GM23338 (cell line): Measurements from ENCODE around the gene PRKAG1. TPM values are rescaled to one million over a fixed set of nuclear protein-coding genes. Genes with fewer than 3 reads are reported as not detected.

ENCODE experiments used
- ATAC-seq: fragments of 200-7000 bp; cut with Tn5 transposase; 3 replicates; pipeline ENCODE4 v1.9.1; 2020
- DNase-seq: peaks from one replicate; pipeline ENCODE4 v3.0.0-alpha.2; 2015; ENCODE audit warnings: low spot score
- H2AFZ ChIP-seq: fragments of 200-600 bp; sonication (generic); 2 replicates; pipeline ENCODE4 v1.8.0; 2016; ENCODE audit warnings: antibody characterized with exemption, mild to moderate bottlenecking, moderate library complexity
- H3F3A ChIP-seq: fragments of 200-600 bp; sonication (generic); replicated peaks from 2 replicates; pipeline ENCODE4 v1.8.0; 2017; ENCODE audit warnings: antibody characterized with exemption, mixed run types, low read depth
- H3K27ac ChIP-seq: fragments of 200-600 bp; sonication (generic); 2 replicates; pipeline ENCODE4 v1.6.1; 2016; ENCODE audit warnings: low read depth
- H3K27me3 ChIP-seq: fragments of 200-600 bp; sonication (generic); 2 replicates; pipeline ENCODE4 v1.8.0; 2016; ENCODE audit warnings: mild to moderate bottlenecking, mixed run types, moderate library complexity; ENCODE audit not compliant: insufficient read depth
- H3K36me3 ChIP-seq: fragments of 200-600 bp; sonication (generic); 2 replicates; pipeline ENCODE4 v1.8.0; 2016; ENCODE audit warnings: mild to moderate bottlenecking; ENCODE audit not compliant: insufficient read depth
- H3K4me1 ChIP-seq: fragments of 200-600 bp; sonication (generic); 2 replicates; pipeline ENCODE4 v1.8.0; 2016; ENCODE audit warnings: mild to moderate bottlenecking, moderate library complexity; ENCODE audit not compliant: insufficient read depth
- H3K4me2 ChIP-seq: fragments of 200-600 bp; sonication (generic); 2 replicates; pipeline ENCODE4 v1.7.1; 2017; ENCODE audit warnings: mixed run types
- H3K4me3 ChIP-seq: fragments of 200-600 bp; sonication (generic); 2 replicates; pipeline ENCODE4 v1.6.1; 2016; ENCODE audit warnings: mixed run types
- H3K79me2 ChIP-seq: fragments of 200-600 bp; sonication (generic); replicated peaks from 2 replicates; pipeline ENCODE4 v1.8.0; 2017; ENCODE audit warnings: mild to moderate bottlenecking; ENCODE audit not compliant: insufficient read depth
- H3K9me2 ChIP-seq: fragments of 200-600 bp; sonication (generic); 2 replicates; pipeline ENCODE4 v1.8.0; 2017; ENCODE audit not compliant: insufficient read depth
- H4K20me1 ChIP-seq: fragments of 200-600 bp; sonication (generic); replicated peaks from 2 replicates; pipeline ENCODE4 v1.8.0; 2017; ENCODE audit warnings: mild to moderate bottlenecking; ENCODE audit not compliant: insufficient read depth
- H3K27ac Mint-ChIP-seq: 2 replicates; pipeline ENCODE4 v1.8.0; 2020; ENCODE audit warnings: inconsistent platforms, mild to moderate bottlenecking, moderate library complexity, mixed read lengths
- H3K27me3 Mint-ChIP-seq: 3 replicates; pipeline ENCODE4 v1.8.0; 2022; ENCODE audit warnings: low read depth, mild to moderate bottlenecking, moderate library complexity, mixed read lengths, inconsistent platforms; ENCODE audit not compliant: insufficient read depth, poor library complexity
- H3K36me3 Mint-ChIP-seq: 3 replicates; pipeline ENCODE4 v1.8.0; 2021; ENCODE audit warnings: low read depth, mild to moderate bottlenecking, inconsistent platforms, moderate library complexity, mixed read lengths
- H3K4me1 Mint-ChIP-seq: 3 replicates; pipeline ENCODE4 v1.8.0; 2020; ENCODE audit warnings: mild to moderate bottlenecking, inconsistent platforms, mixed read lengths
- H3K4me3 Mint-ChIP-seq: 3 replicates; pipeline ENCODE4 v1.8.0; 2021; ENCODE audit warnings: moderate library complexity, mild to moderate bottlenecking, inconsistent platforms, mixed read lengths
- H3K9me3 Mint-ChIP-seq: 3 replicates; pipeline ENCODE4 v1.8.0; 2020; ENCODE audit warnings: moderate library complexity, mild to moderate bottlenecking, inconsistent platforms, mixed read lengths
- CREB1 ChIP-seq: fragments of 250-450 bp; sonication (Bioruptor Pico); IDR thresholded peaks from 2 replicates; pipeline ENCODE4 v1.5.0; 2020; ENCODE audit warnings: low read depth, mild to moderate bottlenecking, moderate library complexity
- EZH2 ChIP-seq: fragments of 200-600 bp; sonication (generic); IDR thresholded peaks from one replicate; pipeline ENCODE4 v1.8.0; 2017; ENCODE audit warnings: antibody characterized with exemption, mild to moderate bottlenecking, low read depth; ENCODE audit not compliant: unreplicated experiment
- EZH2phosphoT487 ChIP-seq: fragments of 200-600 bp; sonication (generic); IDR thresholded peaks from one replicate; pipeline ENCODE4 v1.8.1; 2018; ENCODE audit warnings: antibody characterized with exemption; ENCODE audit not compliant: unreplicated experiment
- NANOG ChIP-seq: IDR thresholded peaks from 2 replicates; pipeline ENCODE4 v1.6.1; 2016; ENCODE audit warnings: antibody characterized with exemption, borderline replicate concordance
- POLR2AphosphoS5 ChIP-seq: IDR thresholded peaks from 2 replicates; pipeline ENCODE4 v1.6.1; 2016; ENCODE audit warnings: antibody characterized with exemption, low read depth
- STAT1 ChIP-seq: IDR thresholded peaks from one replicate; pipeline ENCODE4 v1.6.1; 2016; ENCODE audit warnings: antibody characterized with exemption; ENCODE audit not compliant: unreplicated experiment
- ZNF114 ChIP-seq: fragments of 250-450 bp; sonication (Bioruptor Pico); IDR thresholded peaks from 2 replicates; pipeline ENCODE4 v1.5.0; 2020; ENCODE audit warnings: mild to moderate bottlenecking, moderate library complexity
- polyA plus RNA-seq: library from polyadenylated mRNA; unstranded; fragments of >200 nt; fragmentation: Nextera tagmentation; extraction: Ambion mirVana; gene quantifications from 2 replicates; pipeline ENCODE4 v1.2.1, GENCODE V29; 2016
- total RNA-seq: library from RNA; depleted of rRNA; stranded (reverse); fragments of >200 nt; shearing (Covaris generic); gene quantifications from 2 replicates; pipeline ENCODE4 v1.2.3, GENCODE V29; 2014
- TF ChIP-seq, protein P1 (sequence below), 2 experiments: fragments of 200-600 bp in 1 of 2; sonication (generic) in 1 of 2; conservative IDR thresholded peaks; 2 replicates each; pipeline versions ENCODE4 v1.5.1 to v1.6.1; 2016 to 2017; ENCODE audit warnings: antibody characterized with exemption in 2 of 2, low read depth in 2 of 2, mild to moderate bottlenecking in 2 of 2, moderate library complexity in 1 of 2
- TF ChIP-seq, protein P2 (sequence below): IDR thresholded peaks from one replicate; pipeline ENCODE4 v1.6.1; 2018; ENCODE audit warnings: antibody characterized with exemption; ENCODE audit not compliant: unreplicated experiment
- TF ChIP-seq, protein P3 (sequence below): IDR thresholded peaks from 2 replicates; pipeline ENCODE4 v1.6.1; 2016; ENCODE audit warnings: antibody characterized with exemption

Gene PRKAG1
- total and polyA plus RNA-seq, 2 experiments from 2014 or later = 19.9 to 35.4 TPM

DNA sequence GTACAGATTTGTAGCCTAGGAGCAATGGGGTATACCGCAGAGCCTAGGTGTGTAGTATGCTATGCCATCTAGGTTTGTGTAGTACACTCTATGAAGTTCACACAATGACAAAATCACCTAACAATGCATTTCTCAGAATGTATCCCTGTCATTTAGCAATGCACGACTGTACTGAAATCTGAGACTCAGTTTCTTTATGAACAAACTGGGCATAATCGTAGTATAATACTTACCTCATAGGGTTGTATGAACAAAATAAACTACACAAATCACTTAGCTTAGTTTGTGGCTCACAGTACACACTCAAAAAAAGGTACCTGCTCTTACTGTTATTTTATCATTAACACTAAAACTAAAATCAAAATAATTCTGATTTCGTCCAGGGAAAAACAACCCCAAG is 6.9 kb upstream of the PRKAG1 start (continued):
- TF ChIP-seq, protein P1, sequence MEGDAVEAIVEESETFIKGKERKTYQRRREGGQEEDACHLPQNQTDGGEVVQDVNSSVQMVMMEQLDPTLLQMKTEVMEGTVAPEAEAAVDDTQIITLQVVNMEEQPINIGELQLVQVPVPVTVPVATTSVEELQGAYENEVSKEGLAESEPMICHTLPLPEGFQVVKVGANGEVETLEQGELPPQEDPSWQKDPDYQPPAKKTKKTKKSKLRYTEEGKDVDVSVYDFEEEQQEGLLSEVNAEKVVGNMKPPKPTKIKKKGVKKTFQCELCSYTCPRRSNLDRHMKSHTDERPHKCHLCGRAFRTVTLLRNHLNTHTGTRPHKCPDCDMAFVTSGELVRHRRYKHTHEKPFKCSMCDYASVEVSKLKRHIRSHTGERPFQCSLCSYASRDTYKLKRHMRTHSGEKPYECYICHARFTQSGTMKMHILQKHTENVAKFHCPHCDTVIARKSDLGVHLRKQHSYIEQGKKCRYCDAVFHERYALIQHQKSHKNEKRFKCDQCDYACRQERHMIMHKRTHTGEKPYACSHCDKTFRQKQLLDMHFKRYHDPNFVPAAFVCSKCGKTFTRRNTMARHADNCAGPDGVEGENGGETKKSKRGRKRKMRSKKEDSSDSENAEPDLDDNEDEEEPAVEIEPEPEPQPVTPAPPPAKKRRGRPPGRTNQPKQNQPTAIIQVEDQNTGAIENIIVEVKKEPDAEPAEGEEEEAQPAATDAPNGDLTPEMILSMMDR (conservative IDR thresholded peaks at IDR 0.05; ENCODE audit: low read depth in 2 of 2) = no peak
- no peak for TF ChIP-seq STAT1

DNA sequence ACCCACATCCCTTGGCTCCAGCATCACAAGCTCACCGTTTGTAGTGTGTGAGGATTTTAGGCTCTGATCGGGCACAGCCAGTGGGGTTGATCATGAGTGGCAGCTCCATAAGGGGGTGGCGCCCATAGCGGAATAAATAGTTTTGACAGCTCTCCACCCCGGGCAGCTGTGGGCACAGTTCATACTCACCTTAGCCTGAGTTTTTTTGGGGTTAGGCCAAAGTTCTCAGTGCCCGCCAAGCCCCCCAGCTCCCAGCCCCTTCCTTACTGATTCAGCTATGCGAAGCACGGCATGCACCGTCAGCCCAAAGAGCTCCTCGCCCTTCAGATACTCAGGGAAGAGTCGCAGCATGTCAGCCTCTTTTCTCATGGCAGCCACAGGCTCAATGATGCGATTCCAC is 6.0 kb upstream of the PRKAG1 start:
- TF ChIP-seq POLR2AphosphoS5 = no peak
- TF ChIP-seq, protein P2, sequence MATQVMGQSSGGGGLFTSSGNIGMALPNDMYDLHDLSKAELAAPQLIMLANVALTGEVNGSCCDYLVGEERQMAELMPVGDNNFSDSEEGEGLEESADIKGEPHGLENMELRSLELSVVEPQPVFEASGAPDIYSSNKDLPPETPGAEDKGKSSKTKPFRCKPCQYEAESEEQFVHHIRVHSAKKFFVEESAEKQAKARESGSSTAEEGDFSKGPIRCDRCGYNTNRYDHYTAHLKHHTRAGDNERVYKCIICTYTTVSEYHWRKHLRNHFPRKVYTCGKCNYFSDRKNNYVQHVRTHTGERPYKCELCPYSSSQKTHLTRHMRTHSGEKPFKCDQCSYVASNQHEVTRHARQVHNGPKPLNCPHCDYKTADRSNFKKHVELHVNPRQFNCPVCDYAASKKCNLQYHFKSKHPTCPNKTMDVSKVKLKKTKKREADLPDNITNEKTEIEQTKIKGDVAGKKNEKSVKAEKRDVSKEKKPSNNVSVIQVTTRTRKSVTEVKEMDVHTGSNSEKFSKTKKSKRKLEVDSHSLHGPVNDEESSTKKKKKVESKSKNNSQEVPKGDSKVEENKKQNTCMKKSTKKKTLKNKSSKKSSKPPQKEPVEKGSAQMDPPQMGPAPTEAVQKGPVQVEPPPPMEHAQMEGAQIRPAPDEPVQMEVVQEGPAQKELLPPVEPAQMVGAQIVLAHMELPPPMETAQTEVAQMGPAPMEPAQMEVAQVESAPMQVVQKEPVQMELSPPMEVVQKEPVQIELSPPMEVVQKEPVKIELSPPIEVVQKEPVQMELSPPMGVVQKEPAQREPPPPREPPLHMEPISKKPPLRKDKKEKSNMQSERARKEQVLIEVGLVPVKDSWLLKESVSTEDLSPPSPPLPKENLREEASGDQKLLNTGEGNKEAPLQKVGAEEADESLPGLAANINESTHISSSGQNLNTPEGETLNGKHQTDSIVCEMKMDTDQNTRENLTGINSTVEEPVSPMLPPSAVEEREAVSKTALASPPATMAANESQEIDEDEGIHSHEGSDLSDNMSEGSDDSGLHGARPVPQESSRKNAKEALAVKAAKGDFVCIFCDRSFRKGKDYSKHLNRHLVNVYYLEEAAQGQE = no peak
- H3F3A ChIP-seq = peaks cover 4% of the 10 kb centered on the region; the same call in 1 of the 2 replicates
- H3K27me3 Mint-ChIP-seq = peaks cover 7% of the 10 kb centered on the region
- H3K36me3 Mint-ChIP-seq = peaks cover 79% of the 10 kb centered on the region
- H3K4me1 ChIP-seq = no peaks in the 10 kb centered on the region
- H3K27ac Mint-ChIP-seq = no peak overlapping the region
- ATAC-seq (no peak), DNase-seq (no peak)
- H3K4me3 ChIP-seq = no peak overlapping the region
- no peak overlapping the region for H2AFZ ChIP-seq
- no peaks in the 10 kb centered on the region for H3K27me3 ChIP-seq
- no peaks in the 10 kb centered on the region for H3K79me2 ChIP-seq
- H3K9me3 Mint-ChIP-seq = no peaks in the 10 kb centered on the region
- H3K36me3 ChIP-seq = peaks cover 50% of the 10 kb centered on the region
- no peak overlapping the region for H3K4me2 ChIP-seq
- no peaks in the 10 kb centered on the region for H3K9me2 ChIP-seq
- peaks cover 10% of the 10 kb centered on the region; the same call in 2 of the 3 replicates for H3K4me1 Mint-ChIP-seq
- no peak overlapping the region for H3K4me3 Mint-ChIP-seq
- H3K27ac ChIP-seq = no peak overlapping the region
- peaks cover 19% of the 10 kb centered on the region for H4K20me1 ChIP-seq

DNA sequence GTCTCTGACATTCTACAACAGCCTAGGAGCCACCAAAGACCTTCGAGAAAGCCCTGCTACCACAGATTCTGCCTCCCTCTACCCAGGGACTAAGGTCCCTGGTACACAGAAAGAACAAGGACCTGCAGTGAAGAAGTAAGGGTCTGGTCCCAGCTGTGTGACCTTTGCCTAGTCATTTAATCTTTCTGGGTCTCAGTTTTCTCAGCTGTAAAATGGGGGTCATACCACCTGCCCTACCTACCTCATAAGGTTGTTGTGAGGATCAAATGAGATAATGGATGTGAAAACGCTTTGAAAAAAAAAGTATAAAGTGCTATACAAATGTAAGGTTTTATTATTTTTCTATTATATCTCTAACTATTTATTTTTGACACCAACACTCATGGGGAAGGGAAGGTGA is 5.2 kb upstream of the PRKAG1 start:
- Histone ChIP-seq H4K20me1 (peaks cover 19% of the 10 kb centered on the region), H3F3A (peaks cover 6% of the 10 kb centered on the region; the same call in 1 of the 2 replicates), H3K4me2 (no peak overlapping the region), H3K79me2 (no peaks in the 10 kb centered on the region), H3K27ac (no peak overlapping the region), H3K9me2 (no peaks in the 10 kb centered on the region), H2AFZ (no peak overlapping the region), H3K4me3 (no peak overlapping the region), H3K4me1 (no peaks in the 10 kb centered on the region), H3K27me3 (no peaks in the 10 kb centered on the region), H3K36me3 (peaks cover 44% of the 10 kb centered on the region)
- Mint-ChIP-seq H3K36me3 (peaks cover 72% of the 10 kb centered on the region), H3K4me1 (peaks cover 12% of the 10 kb centered on the region; the same call in 2 of the 3 replicates), H3K27me3 (peaks cover 7% of the 10 kb centered on the region), H3K4me3 (no peak overlapping the region), H3K27ac (no peak overlapping the region), H3K9me3 (no peaks in the 10 kb centered on the region)
- ATAC-seq = no peak
- no peak for DNase-seq
- TF ChIP-seq, protein P2 = no peak
- TF ChIP-seq CREB1 (CRISPR knock-in tag) (no peak), EZH2phosphoT487 (no peak), NANOG (no peak), ZNF114 (no peak), STAT1 (no peak), EZH2 (no peak)
- TF ChIP-seq, protein P3, sequence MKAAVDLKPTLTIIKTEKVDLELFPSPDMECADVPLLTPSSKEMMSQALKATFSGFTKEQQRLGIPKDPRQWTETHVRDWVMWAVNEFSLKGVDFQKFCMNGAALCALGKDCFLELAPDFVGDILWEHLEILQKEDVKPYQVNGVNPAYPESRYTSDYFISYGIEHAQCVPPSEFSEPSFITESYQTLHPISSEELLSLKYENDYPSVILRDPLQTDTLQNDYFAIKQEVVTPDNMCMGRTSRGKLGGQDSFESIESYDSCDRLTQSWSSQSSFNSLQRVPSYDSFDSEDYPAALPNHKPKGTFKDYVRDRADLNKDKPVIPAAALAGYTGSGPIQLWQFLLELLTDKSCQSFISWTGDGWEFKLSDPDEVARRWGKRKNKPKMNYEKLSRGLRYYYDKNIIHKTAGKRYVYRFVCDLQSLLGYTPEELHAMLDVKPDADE = no peak
- TF ChIP-seq, protein P1 (conservative IDR thresholded peaks at IDR 0.05; ENCODE audit: low read depth in 2 of 2) = no peak
